ENCODE data around the gene ATP2C2.

ATP2C2 gene

GRCh38 chr16:84483882-84484565 lies 115.7 kb downstream of the ATP2C2 start:
- DNase-seq (ENCODE audit: low read depth), result no peak
- no peak overlapping the region for H3K4me3 ChIP-seq (ENCODE audit: low read depth, low read length)
- TF ChIP-seq MYC (IDR thresholded peaks at IDR 0.05; ENCODE audit: low read depth, low read length) (no peak), POLR2A (IDR thresholded peaks at IDR 0.05; ENCODE audit: extremely low read depth, insufficient read length) (no peak), CTCF (IDR thresholded peaks at IDR 0.05; ENCODE audit: low read depth, low read length) (no peak), MAX (IDR thresholded peaks at IDR 0.05; ENCODE audit: low read depth, low read length) (no peak)

GRCh38 chr16:84484579-84485254 lies 116.4 kb downstream of the ATP2C2 start:
- TF ChIP-seq MAX (IDR thresholded peaks at IDR 0.05; ENCODE audit: low read depth, low read length), result peak; percentile 69
- TF ChIP-seq POLR2A (IDR thresholded peaks at IDR 0.05; ENCODE audit: extremely low read depth, insufficient read length), result no peak
- peak; percentile 89 for TF ChIP-seq CTCF (IDR thresholded peaks at IDR 0.05; ENCODE audit: low read depth, low read length)
- peak; percentile 67 for TF ChIP-seq MYC (IDR thresholded peaks at IDR 0.05; ENCODE audit: low read depth, low read length)
- peak; percentile 73 for DNase-seq (ENCODE audit: low read depth)
- no peak overlapping the region for H3K4me3 ChIP-seq (ENCODE audit: low read depth, low read length)

GRCh38 chr16:84485255-84486010 lies 117.1 kb downstream of the ATP2C2 start:
- TF ChIP-seq MAX (IDR thresholded peaks at IDR 0.05; ENCODE audit: low read depth, low read length) (no peak), MYC (IDR thresholded peaks at IDR 0.05; ENCODE audit: low read depth, low read length) (no peak)
- no peak for DNase-seq (ENCODE audit: low read depth)

GRCh38 chr16:84486126-84486525 lies 117.8 kb downstream of the ATP2C2 start:
- H3K4me3 ChIP-seq (ENCODE audit: low read depth, low read length), result no peak overlapping the region
- no peak for DNase-seq (ENCODE audit: low read depth)
- TF ChIP-seq POLR2A (IDR thresholded peaks at IDR 0.05; ENCODE audit: extremely low read depth, insufficient read length), result no peak
- no peak for TF ChIP-seq MAX (IDR thresholded peaks at IDR 0.05; ENCODE audit: low read depth, low read length)
- TF ChIP-seq CTCF (IDR thresholded peaks at IDR 0.05; ENCODE audit: low read depth, low read length), result no peak
- no peak for TF ChIP-seq MYC (IDR thresholded peaks at IDR 0.05; ENCODE audit: low read depth, low read length)

More at GRCh38 chr16:84485255-84486010, 117.1 kb downstream of the ATP2C2 start:
- H3K4me3 ChIP-seq (ENCODE audit: low read depth, low read length), result no peak overlapping the region

GRCh38 chr16:84486551-84487235 lies 118.4 kb downstream of the ATP2C2 start:
- no peak for TF ChIP-seq POLR2A (IDR thresholded peaks at IDR 0.05; ENCODE audit: extremely low read depth, insufficient read length)
- TF ChIP-seq MYC (IDR thresholded peaks at IDR 0.05; ENCODE audit: low read depth, low read length), result no peak
- no peak for TF ChIP-seq MAX (IDR thresholded peaks at IDR 0.05; ENCODE audit: low read depth, low read length)
- TF ChIP-seq CTCF (IDR thresholded peaks at IDR 0.05; ENCODE audit: low read depth, low read length), result no peak
- DNase-seq (ENCODE audit: low read depth), result no peak
- H3K4me3 ChIP-seq (ENCODE audit: low read depth, low read length), result no peak overlapping the region
